NCI-H1092 treated with DMSO at 0.1 percent for 48 hours (cell line): Measurements from ENCODE around the gene CYB5R4.

Source experiments
- DNase-seq: peaks from one replicate; lab custom pipeline; 2025; lab: John Stamatoyannopoulos, UW

Gene CYB5R4

GRCh38 chr6:83978997-83979396 is 119.5 kb downstream of the CYB5R4 start:
- DNase-seq = no peak

GRCh38 chr6:83984411-83984810 is 124.9 kb downstream of the CYB5R4 start:
- no peak for DNase-seq

GRCh38 chr6:83985308-83985713 is 125.8 kb downstream of the CYB5R4 start:
- DNase-seq = no peak

- DNase-seq = no peak
These were observed 126.2 kb downstream of the CYB5R4 start for GRCh38 chr6:83985715-83986114.

- DNase-seq = no peak
These were observed 138.6 kb downstream of the CYB5R4 start for GRCh38 chr6:83998021-83998584.

- DNase-seq = no peak
These were observed 141.6 kb downstream of the CYB5R4 start for GRCh38 chr6:84001119-84001518.

GRCh38 chr6:84002226-84002625 is 142.7 kb downstream of the CYB5R4 start:
- no peak for DNase-seq

GRCh38 chr6:84003131-84003530 is 143.6 kb downstream of the CYB5R4 start:
- DNase-seq = no peak

- no peak for DNase-seq
These were observed 144.2 kb downstream of the CYB5R4 start for GRCh38 chr6:84003654-84004053.

GRCh38 chr6:84007871-84008270 is 148.4 kb downstream of the CYB5R4 start:
- DNase-seq = no peak

- no peak for DNase-seq
These were observed 153.9 kb downstream of the CYB5R4 start for GRCh38 chr6:84013354-84013753.

GRCh38 chr6:84013931-84014330 is 154.4 kb downstream of the CYB5R4 start:
- DNase-seq = no peak

- DNase-seq = no peak
These were observed 156.5 kb downstream of the CYB5R4 start for GRCh38 chr6:84016029-84016428.
